NCI-H510A (cell line): ENCODE data around the gene SEC11C.

Experiments
- DNase-seq: peaks from one replicate; lab custom pipeline; 2025; lab: John Stamatoyannopoulos, UW

The SEC11C gene

DNA sequence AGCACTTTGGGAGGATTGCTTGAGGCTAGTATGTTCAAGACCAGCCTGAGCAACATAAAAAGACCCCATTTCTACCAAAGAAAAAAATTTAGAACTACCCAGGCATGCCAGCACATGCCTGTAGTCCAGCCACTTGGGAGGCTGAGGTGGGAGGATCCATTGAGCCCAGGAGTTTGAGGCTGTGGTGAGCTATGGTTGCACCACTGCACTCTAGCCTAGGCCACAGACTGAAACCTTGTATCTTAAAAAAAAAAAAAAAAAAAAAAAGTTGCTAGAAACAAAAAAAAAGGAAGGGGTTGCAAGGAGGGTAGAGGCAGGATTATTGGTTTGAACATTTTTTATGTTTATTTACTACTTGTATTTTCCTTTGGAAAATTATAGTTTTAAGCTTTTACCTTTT, 4.8 kb downstream of the SEC11C start:
- DNase-seq, result no peak

DNA sequence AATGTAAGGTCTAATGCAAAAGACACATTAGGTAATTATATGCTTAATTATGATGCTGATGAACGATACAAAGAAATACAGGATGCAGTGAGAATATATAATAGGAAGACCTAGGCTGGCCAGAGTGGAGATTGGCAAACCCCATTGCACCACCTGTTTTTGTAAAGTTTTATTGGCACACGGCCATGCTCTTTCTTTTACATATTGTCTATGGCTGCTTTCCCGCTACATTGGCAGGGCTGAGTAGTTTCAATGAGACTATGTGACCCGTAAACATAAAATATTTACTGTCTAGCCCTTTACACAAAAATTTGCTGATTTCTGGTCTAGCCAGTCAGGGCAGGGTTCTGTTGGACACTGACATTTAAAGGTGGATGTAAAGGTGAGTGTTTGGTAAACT, 5.4 kb downstream of the SEC11C start:
- peak; percentile 32 for DNase-seq

DNA sequence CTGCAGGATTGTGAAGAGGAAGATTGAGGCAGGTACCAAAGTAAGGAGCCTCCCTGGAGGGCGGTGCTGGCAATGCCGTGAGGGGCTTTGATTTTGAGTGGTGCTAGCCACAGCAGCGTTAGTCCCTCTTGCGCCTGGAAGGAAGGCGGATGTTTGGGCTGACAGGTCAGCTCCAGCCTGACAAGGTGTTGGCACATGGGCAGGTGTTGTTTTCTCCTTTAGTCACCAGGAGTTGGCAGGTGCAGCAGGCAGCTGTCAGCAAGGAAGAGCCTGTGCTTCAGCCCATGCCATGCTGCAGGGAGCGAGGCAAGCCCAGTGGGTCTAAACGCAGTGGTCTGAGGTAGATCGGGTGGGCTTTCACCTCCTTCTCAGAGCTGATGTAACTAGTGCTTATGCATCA, 8.5 kb downstream of the SEC11C start:
- peak; percentile 95 for DNase-seq

DNA sequence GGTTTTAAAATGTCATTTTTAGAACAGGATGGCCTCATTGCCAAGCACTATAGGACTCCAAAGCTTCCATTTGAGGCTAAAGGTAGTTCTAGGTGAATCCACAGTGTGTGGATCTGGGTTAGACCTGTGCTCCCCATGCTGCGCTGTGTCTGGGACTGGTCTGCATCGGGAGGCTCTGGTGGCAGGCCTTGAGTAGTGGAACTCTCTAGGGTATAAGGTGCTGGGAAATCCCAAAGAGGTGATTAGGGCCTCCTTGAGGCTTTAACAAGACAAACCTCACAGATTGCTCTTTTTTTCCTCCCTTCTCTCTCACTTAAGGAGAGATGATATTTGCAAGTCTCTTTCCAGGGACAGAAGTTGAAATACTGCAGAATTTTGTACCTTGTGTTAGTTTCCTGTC, 9.3 kb downstream of the SEC11C start:
- no peak for DNase-seq

DNA sequence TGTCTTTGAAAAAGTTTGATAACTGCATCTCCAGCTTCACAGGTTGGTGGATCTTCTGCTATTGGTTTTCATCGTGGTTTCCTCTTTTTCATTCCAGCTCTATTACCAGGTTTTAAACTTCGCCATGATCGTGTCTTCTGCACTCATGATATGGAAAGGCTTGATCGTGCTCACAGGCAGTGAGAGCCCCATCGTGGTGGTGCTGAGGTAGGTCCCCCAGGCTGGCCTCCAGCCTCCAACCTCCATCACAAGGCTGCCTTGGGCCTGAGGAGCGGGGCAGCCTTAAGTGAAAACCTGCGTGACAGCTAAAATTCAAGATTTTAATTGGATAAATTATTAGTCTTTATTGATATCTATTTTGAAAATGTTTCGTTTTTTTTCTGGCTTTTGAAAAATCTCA, 9.7 kb downstream of the SEC11C start:
- DNase-seq, result no peak

DNA sequence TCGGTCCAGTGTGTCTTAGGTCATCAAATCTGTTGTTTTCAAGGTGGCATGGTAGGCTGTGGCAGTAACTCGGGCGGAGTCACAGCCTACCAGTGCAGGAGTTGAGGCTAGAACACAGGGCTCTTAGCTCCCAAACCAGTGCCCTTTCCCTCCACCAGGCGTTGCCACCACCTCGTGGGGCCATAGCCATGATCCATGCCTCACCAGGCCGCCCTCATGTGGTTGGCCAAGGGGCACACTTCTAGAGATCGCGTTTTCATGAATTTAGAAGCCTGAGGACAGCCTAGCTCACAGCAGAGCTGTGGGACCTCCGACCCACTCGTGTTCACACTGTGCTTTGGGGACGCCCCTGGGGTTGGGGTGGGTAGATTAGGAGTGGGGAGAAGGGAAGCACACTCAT, 10.6 kb downstream of the SEC11C start:
- DNase-seq, result peak; percentile 42

DNA sequence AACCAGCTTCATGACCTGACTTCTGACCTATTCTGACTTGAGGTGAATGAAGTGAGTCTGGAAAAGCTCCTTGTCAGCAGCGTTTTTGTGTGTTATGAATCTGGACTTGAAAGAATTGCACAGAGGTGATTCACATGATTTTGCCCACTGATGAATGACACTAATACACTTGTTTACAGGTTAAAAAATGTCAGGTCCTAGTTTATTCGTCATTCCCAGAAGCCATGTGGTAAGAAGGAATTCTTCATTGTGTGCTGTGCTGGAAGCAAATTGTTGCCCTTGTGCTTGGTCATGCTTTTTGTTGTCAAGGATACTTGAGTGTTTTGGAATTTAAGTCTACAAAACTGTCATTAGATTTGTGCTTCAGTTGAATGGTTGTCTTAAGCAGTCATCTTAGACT, 15.5 kb downstream of the SEC11C start:
- DNase-seq, result no peak

DNA sequence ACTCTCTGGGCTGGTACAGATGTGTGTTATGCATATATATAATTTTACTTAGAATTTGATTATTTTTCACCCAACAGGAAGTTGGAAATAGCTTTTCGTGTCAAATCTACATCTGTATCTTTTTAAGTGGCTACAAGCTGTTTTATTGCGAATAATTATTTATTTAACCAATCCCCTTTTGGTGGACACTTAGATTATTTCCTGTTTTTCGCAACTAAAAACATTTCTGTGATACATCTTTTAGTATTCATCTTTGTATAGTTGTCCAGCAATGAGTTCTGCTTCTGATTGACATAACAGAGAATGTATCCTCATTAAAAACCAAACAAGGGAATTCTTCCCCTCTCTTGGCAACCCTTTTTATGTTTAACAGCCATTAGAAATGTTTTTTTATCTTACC, 16.6 kb downstream of the SEC11C start:
- DNase-seq, result no peak

DNA sequence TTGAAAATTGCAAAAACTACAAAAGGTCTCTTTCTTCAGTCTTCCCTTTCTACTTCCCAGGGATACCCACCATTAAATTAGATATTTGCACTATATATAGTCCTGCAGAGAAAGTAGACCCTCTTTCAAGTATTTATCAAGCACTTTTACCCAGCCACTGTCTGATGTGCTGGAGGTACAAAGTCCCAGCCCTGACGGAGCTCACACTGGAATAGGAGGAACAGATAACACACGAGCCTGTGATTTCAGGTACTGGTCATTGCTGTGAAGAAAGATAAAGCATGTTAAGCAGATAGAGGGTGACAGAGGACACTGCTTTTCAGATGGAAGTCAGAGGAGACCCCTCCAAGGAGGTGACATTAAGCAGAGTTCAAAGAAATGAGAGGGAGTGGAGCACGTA, 19.6 kb downstream of the SEC11C start:
- no peak for DNase-seq

DNA sequence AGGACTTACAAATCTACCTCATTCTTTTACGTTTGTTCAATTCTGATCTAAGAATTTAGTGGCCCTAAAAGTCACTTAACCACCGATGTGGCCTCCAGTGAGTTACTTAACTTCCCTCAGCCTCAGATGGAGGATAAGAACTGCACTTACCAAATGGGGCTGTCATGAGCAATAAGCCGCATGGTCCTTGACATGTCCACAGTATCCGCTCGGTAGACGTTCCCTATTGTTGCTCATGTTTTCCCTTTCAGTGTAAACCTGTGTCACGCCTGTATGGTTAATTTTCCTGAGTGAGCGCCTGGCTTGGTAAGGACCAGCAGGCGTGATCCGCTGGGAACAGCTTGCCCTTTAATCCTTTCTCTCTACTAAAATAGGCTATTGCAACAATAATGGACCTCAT, 20.3 kb downstream of the SEC11C start:
- DNase-seq, result peak; percentile 70

DNA sequence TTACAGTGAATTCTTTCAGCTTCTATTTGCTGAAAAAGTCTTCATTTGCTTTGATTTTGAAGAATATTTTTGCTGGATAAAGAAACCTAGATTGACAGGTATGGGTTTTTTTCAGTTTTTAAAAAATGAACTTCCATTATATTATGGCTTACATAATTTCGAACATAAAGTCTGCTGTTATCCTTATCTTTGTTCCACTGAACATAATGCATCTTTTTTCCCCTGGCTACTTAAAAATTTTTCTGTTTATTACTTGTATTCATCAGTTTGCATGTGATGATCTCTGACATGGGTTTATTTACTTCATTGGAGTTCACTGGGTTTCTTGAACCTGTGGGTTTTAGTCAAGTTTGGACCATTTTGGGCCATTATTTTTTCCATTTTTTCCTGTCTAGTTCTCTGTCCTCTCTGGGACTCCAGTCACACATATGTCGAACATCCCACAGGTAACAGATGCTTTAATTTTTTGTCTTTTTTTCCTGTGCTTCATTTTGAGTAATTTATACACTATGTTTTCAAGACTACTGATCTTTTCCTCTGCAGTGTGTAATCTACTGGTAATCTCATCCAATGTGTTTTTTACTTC, 33.1 kb downstream of the SEC11C start:
- DNase-seq, result no peak

DNA sequence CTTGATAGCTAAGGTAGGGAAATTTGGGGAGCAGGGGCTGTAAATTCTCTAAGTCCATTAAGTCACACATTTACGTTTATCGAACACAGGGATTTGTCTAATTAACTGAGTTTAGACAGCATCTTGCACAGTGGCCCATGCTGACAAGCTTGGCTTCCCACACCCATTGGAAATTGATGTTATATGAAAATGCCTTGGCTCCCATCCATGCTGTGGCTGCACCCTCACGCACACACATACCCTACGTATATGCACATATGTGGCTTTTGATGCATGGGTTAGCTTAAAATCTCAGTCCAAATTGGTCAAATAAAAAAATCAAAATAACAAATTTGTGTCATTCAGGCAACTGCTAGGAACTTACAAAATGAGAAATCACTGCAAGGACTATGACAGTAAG, 37.8 kb downstream of the SEC11C start:
- no peak for DNase-seq

DNA sequence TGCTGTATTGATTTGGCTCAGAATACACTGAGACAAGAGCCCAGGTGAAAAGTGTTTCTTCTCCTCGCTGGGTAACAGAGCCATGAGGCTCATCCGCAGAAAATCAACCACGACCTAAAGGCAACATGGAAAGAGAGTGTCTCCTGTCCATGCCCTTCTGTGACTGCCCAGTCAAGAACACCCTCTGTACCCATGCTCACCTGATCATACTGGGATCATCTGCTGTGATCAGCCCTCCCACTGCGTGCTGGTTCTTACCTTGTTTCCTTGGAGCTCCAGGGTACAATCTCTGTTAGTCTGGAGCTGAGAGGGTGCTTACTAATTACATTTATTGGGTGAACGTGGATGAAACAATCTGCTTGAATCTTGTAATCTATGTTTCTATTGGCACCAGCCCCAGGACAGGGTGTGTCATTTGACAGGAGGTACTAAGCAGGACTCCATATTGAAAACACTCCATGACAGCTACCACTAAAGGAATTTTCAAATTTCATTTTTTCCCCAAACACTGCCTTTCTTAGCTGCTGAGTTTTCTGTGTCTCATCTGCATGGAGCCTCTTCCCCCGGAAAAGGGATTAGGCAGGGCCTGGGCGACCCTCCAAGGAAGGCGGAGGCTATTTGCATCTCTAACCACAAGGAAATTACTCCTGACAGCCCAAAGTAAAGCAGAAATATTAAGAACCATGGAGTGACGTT, 40.6 kb downstream of the SEC11C start:
- DNase-seq, result no peak

DNA sequence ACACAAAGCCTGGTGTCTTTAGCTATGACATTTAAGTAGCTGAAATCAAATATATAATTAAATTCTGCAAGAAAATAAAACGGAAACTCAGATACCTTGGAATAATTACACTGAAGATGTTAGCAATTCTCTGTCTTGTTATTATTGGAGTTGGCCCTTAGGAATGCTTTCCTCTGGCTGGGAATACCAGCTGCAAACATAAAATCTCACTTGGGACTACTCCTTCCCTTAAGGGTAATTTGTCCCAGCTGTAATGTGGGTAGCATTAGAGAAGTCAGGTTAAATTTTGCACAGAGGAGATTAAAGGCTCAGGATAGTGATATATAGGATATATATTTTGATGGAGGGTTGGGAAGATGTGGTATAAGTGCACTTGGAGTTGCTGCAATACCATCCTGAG, 43.0 kb downstream of the SEC11C start:
- DNase-seq, result no peak

DNA sequence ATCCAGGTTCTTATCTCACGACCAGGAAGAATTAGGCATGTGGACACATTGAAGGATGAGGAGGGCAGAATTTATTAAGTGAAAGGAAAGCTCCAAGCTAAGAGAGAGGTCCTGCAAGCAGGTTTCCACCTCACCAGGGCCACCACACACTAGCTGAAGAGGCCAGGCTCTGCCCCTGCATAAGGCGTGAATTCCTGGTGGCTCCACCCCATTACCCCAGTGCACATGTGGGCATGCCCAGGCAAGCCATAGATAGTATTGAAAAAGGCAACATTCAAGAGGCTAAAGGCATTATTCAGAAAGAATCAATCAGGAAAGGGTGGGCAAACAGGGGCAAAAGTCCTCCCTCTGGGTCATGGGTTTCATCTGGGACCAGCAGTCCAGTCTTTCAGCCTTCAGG, 49.3 kb downstream of the SEC11C start:
- no peak for DNase-seq

DNA sequence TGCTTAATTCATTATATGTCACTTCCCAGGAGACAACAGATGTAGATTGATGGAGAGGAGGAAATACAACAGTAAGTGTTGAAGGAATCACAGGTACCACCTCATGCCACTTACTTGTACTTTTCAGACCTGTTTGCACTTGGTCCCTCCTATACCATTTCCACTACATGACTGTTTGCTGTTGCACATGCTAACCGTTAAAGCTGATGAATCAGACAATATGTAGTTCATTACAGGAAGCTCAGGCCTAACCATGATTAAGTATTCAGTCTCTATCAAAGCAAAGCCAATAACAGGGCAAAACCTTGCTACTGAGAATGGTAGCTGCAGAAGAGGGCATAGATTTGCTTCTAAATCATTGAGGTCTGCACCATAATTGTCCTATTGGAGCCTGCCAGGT, 50.1 kb downstream of the SEC11C start:
- no peak for DNase-seq

DNA sequence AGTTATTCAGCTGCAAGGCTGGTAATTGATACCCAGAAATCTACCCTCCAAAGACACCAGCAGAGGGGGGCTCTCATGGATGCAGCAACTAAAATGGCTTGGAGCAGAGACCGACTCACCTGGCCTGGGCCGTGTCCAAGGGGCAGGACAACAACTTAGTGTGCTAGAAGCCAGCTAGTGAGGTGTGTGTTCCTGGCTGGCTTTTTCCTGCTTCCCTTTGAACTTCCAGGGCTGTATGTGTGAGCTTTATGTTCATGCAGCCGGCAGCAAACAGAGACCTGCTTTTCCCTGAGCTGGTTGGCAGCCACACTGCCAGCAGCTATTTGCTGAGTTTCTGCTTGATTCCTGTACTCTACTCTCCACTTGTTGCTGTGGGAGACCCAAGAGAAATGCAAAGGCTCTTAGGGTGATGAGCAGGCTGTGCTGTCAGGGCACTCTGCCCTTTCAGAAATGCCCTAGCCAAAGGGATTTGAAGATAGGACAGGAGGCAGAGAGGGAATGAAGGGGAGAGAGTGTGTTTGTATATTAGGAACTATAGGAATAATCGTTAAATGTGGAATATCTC, 56.6 kb downstream of the SEC11C start:
- DNase-seq, result no peak

DNA sequence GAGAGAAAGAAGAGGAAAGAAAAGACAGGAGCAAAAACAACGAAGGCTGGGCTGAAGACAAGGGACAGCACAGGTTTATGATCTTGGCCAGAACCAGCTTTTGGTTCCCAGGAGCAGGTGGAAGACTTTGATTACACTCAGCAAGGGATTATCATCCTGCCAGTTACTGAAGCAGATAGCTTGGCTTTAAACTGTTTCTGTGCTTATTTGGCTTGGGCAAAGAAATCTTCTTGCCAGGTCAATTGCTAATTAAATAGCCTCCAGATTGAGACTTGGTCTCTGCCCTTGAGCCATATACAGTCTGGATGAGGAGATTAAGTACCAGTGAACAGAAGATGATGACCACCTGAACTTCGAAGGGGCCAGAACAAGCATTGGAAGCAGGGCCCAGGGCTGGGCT, 58.0 kb downstream of the SEC11C start:
- DNase-seq, result no peak

DNA sequence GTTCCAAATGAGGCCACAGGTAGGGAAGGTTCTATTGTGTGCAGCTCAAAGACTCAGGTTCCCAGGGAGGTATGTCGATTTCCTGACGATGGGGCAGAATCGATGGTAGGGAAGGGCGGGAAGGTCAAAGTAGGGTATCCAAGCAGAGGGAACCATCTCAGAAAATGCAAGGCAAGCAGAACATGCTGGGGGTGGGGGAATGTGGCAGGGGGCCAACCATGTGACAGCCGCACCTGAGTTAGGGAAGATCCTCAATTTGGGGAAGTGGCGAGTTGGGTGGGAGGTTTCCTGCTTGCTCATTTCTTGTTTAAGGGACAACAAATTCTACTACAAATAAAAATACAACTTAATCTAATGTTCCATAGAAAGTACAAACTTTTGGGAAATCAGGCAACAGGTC, 58.5 kb downstream of the SEC11C start:
- no peak for DNase-seq

DNA sequence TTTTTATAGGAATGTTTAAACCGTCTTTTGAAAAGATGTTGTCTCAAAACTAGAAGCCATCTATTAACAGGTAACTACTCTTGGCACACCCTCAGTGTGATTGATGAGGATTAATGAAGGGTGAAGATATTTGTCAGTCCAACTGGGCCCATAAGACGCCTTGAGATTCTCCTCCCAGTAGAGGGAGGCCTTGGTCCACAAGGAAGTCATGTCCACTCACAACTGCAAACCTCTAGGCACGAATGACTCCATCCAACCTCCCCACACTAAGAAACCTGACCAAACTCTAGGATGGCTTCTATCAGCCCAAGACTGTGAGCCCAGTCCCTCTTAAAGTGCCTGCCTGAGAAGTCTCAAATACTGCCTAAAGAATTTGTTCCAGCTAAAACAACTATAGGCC, 61.1 kb downstream of the SEC11C start:
- no peak for DNase-seq

DNA sequence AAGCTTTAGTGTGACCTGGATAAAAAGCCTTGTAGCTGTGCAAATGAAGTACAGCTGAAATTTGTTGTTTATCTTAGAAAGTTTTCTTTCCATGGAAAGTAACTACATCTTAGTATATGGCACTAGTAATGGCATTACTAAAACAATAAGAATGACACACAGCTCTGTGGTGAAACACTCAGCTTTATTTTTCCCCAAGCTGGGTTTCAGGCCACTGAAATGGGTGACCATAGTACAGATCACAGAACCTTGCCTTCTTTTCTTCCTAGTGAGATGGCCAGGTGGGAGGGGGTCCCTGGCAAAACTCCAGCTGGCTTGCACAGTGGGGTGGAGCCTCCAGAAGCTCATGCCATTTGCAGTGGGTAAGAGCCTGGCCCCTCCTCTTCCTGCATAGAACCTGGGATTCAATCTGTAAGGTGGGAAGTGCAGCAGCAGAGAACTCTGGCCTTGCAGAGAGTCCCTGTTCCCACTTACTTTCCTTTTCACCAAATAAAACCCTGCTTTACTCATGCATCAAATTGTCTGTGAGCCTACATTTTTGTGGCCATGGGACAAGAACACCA, 62.7 kb downstream of the SEC11C start:
- DNase-seq, result no peak

DNA sequence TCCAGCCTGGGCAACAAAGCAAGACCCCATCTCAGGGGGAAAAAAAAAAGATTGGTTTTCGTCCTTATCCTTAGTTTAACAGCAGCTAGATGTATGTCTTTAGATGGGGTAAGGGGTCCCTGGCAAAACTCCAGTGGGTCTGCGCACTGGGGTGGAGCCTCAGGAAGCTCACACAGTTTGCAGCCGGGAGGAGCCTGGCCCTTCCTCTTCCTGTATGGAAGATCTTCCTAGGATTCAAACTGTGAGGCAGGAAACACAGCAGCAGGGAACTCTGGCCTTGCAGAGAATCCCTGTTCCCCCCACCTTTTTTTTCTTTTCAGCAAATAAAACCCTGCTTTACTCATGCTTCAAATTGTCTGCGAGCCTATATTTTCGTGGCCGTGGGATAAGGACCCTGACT, 67.8 kb downstream of the SEC11C start:
- no peak for DNase-seq
